Suprapubic skin (tissue), 4 donors: Measurements from ENCODE around the gene BMPR2.

ENCODE experiments used
- CTCF ChIP-seq, 2 donors: fragments of 200-600 bp in 1 of 2; fragments of 450-650 bp in 1 of 2; sonication (generic) in 1 of 2; IDR thresholded peaks; one replicate each; pipeline ENCODE4 v1.5.1; 2016 to 2019; ENCODE audit warnings: antibody characterized with exemption in 2 of 2, mild to moderate bottlenecking in 1 of 2, moderate library complexity in 1 of 2
- EP300 ChIP-seq: sonication (generic); formaldehyde crosslinking; IDR thresholded peaks from one replicate; pipeline ENCODE4 v1.6.1; 2017; ENCODE audit warnings: antibody characterized with exemption
- POLR2A ChIP-seq, 2 donors: fragments of 450-650 bp; IDR thresholded peaks; one replicate each; pipeline ENCODE4 v1.6.1; 2017; ENCODE audit warnings: antibody characterized with exemption in 2 of 2, mild to moderate bottlenecking in 2 of 2, moderate library complexity in 2 of 2
- POLR2AphosphoS5 ChIP-seq, 3 donors: sonication (generic); formaldehyde crosslinking; IDR thresholded peaks; one replicate each; pipeline ENCODE4 v1.6.1; 2017; ENCODE audit warnings: antibody characterized with exemption in 3 of 3

DNA sequence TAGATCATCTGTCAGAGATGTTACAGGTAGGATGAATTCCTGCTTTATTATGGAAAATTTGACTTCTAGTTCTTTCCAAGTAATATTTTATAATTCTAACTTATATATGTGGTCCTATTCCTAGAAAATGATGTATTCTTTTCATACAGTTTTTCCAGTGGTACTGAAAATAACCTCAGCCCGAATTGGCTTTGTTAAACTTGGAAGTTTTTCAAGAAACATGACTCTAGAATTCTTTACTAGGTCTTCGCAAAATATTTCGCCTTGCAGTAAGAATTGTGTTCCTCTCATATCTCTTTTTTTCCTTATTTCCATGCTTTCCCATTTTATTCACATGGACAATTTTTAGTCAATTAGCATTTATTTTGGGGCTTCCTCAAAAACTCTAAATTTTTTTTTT is 60.5 kb downstream of the BMPR2 start:
- no peak for TF ChIP-seq CTCF (IDR thresholded peaks at IDR 0.05)
- no peak for TF ChIP-seq POLR2A (IDR thresholded peaks at IDR 0.05)
- no peak for TF ChIP-seq POLR2AphosphoS5 (IDR thresholded peaks at IDR 0.05)
- TF ChIP-seq EP300 = no peak
